K562 (cell line): Measurements from ENCODE around the gene ATXN7L1. TPM values are rescaled to one million over a fixed set of nuclear protein-coding genes. Genes with fewer than 3 reads are reported as not detected.

Experiments used
- ARID1B ChIP-seq: fragments of 450-650 bp; IDR thresholded peaks from 2 replicates; pipeline ENCODE4 v1.6.1; 2016; ENCODE audit warnings: antibody characterized with exemption, mild to moderate bottlenecking, inconsistent platforms
- E2F3 ChIP-seq: fragments of 250-450 bp; sonication (Bioruptor Pico); IDR thresholded peaks from 2 replicates; pipeline ENCODE4 v1.4.0; 2020; ENCODE audit warnings: mild to moderate bottlenecking
- EHMT2 ChIP-seq: fragments of 450-650 bp; IDR thresholded peaks from 2 replicates; pipeline ENCODE4 v1.6.1; 2018; ENCODE audit warnings: antibody characterized with exemption
- FOXA1 ChIP-seq: fragments of 450-650 bp; IDR thresholded peaks from 2 replicates; pipeline ENCODE4 v1.6.1; 2016; ENCODE audit warnings: mild to moderate bottlenecking, borderline replicate concordance
- GATA2 ChIP-seq: sonication (generic); formaldehyde crosslinking; IDR thresholded peaks from 2 replicates; pipeline ENCODE4 v1.4.0; 2020; ENCODE audit warnings: mild to moderate bottlenecking, missing genetic modification reagents
- NCOR1 ChIP-seq: fragments of 450-650 bp; IDR thresholded peaks from 2 replicates; pipeline ENCODE4 v1.6.1; 2016; ENCODE audit warnings: mild to moderate bottlenecking, moderate library complexity
- POLR3A ChIP-seq: IDR thresholded peaks from 2 replicates; pipeline ENCODE4 v1.6.1; 2011; ENCODE audit warnings: borderline replicate concordance, mild to moderate bottlenecking, moderate library complexity; ENCODE audit not compliant: insufficient read length, insufficient read depth; ENCODE audit errors: extremely low read depth
- RCOR1 ChIP-seq, 2 experiments: IDR thresholded peaks; 2 replicates each; pipeline ENCODE4 v1.6.1; 2012; ENCODE audit warnings: low read depth in 2 of 2, low read length in 2 of 2, borderline replicate concordance in 1 of 2, improper control_type of control experiment in 1 of 2
- RFX5 ChIP-seq: IDR thresholded peaks from 2 replicates; pipeline ENCODE4 v1.6.1; 2011; ENCODE audit warnings: low read depth, mild to moderate bottlenecking, improper control_type of control experiment, low read length
- SIN3A ChIP-seq, 2 experiments: fragments of 150-350 bp in 1 of 2; IDR thresholded peaks; 2 replicates each; pipeline ENCODE4 v1.6.1; 2011 to 2016; ENCODE audit warnings: borderline replicate concordance in 2 of 2, low read depth in 2 of 2, low read length in 2 of 2, mild to moderate bottlenecking in 2 of 2, moderate library complexity in 2 of 2; ENCODE audit not compliant: control insufficient read depth in 1 of 2
- SIX5 ChIP-seq, 2 experiments: IDR thresholded peaks; 2 replicates each; pipeline ENCODE4 v1.6.1; 2011; ENCODE audit warnings: low read length in 2 of 2, borderline replicate concordance in 1 of 2, low read depth in 1 of 2, mild to moderate bottlenecking in 1 of 2, moderate library complexity in 1 of 2; ENCODE audit not compliant: insufficient read depth in 1 of 2
- SMAD4 ChIP-seq: fragments of 250-450 bp; sonication (Bioruptor Pico); conservative IDR thresholded peaks from 2 replicates; pipeline ENCODE4 v1.8.0; 2021; ENCODE audit warnings: inconsistent platforms, mild to moderate bottlenecking, moderate library complexity
- TCF7L2 ChIP-seq: fragments of 150-350 bp; IDR thresholded peaks from 2 replicates; pipeline ENCODE4 v1.6.1; 2016; ENCODE audit warnings: low read depth, mild to moderate bottlenecking, low read length, moderate library complexity
- TEAD4 ChIP-seq, 2 experiments: sonication (generic) in 1 of 2; formaldehyde crosslinking in 1 of 2; IDR thresholded peaks; 2 replicates each; pipeline versions ENCODE4 v1.6.1 to v1.8.0; 2012 to 2022; ENCODE audit warnings: borderline replicate concordance in 1 of 2, inconsistent platforms in 1 of 2, low read length in 1 of 2, mild to moderate bottlenecking in 1 of 2, missing genetic modification reagents in 1 of 2
- TRIM28 ChIP-seq: fragments of 450-650 bp; IDR thresholded peaks from 2 replicates; pipeline ENCODE4 v1.6.1; 2017
- ZBTB8A ChIP-seq: fragments of 450-650 bp; IDR thresholded peaks from 2 replicates; pipeline ENCODE4 v1.6.1; 2018; ENCODE audit warnings: mild to moderate bottlenecking, moderate library complexity; ENCODE audit not compliant: partially characterized antibody
- ZNF197 ChIP-seq: fragments of 200-800 bp; sonication (Bioruptor generic); IDR thresholded peaks from 2 replicates; pipeline ENCODE4 v1.6.1; 2016; ENCODE audit warnings: low read depth, missing genetic modification characterization, missing compliant biosample characterization
- polyA plus RNA-seq, 8 experiments: library from polyadenylated mRNA; depleted of rRNA in 4 of 8; stranded (reverse) in 5 of 8; unstranded in 3 of 8; fragments of >200 nt; fragmentation: Nextera tagmentation in 2 of 8; fragmentation: Illumina TruSeq in 1 of 8; extraction: Ambion mirVana in 2 of 8; extraction: Trizol in 1 of 8; gene quantifications; 2 replicates each; pipeline versions ENCODE4 v1.2.1 to v1.2.3, GENCODE V29; 2011 to 2014; ENCODE audit warnings: inconsistent platforms in 1 of 8, missing spikeins in 1 of 8
- total RNA-seq, 7 experiments: library from RNA; depleted of rRNA in 6 of 7; stranded (reverse); fragments of >200 nt in 6 of 7; fragmentation: Illumina TruSeq in 2 of 7; extraction: Trizol in 2 of 7; gene quantifications; 2 replicates each; pipeline versions ENCODE4 v1.2.1 to v1.2.3, GENCODE V29; 2011 to 2021; ENCODE audit warnings: low replicate concordance in 1 of 7
- TF ChIP-seq, protein P1 (sequence below): IDR thresholded peaks from 2 replicates; pipeline ENCODE4 v1.6.1; 2011; ENCODE audit warnings: borderline replicate concordance, low read depth, mild to moderate bottlenecking, moderate library complexity, low read length; ENCODE audit not compliant: insufficient read depth, poor library complexity, severe bottlenecking
- TF ChIP-seq, protein P2 (sequence below): fragments of 450-650 bp; formaldehyde crosslinking; IDR thresholded peaks from 2 replicates; pipeline ENCODE4 v1.4.0; 2022; ENCODE audit warnings: mild to moderate bottlenecking, moderate library complexity
- TF ChIP-seq, protein P3 (sequence below): fragments of 250-450 bp; sonication (Bioruptor Pico); IDR thresholded peaks from 2 replicates; pipeline ENCODE4 v1.9.0; 2021; ENCODE audit warnings: mild to moderate bottlenecking, inconsistent platforms

ATXN7L1 gene
- total and polyA plus RNA-seq, 9 of the 15 experiments (the other 6 are each of a cell fraction or from before 2014, with no cell fraction given): 6.6 to 13.7 (median 10.7) TPM

- TF ChIP-seq, protein P1, sequence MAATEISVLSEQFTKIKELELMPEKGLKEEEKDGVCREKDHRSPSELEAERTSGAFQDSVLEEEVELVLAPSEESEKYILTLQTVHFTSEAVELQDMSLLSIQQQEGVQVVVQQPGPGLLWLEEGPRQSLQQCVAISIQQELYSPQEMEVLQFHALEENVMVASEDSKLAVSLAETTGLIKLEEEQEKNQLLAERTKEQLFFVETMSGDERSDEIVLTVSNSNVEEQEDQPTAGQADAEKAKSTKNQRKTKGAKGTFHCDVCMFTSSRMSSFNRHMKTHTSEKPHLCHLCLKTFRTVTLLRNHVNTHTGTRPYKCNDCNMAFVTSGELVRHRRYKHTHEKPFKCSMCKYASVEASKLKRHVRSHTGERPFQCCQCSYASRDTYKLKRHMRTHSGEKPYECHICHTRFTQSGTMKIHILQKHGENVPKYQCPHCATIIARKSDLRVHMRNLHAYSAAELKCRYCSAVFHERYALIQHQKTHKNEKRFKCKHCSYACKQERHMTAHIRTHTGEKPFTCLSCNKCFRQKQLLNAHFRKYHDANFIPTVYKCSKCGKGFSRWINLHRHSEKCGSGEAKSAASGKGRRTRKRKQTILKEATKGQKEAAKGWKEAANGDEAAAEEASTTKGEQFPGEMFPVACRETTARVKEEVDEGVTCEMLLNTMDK: no peak
- TF ChIP-seq FOXA1: no peak
- TF ChIP-seq ZBTB8A: no peak
- no peak for TF ChIP-seq E2F3 (CRISPR knock-in tag)
- TF ChIP-seq, protein P2, sequence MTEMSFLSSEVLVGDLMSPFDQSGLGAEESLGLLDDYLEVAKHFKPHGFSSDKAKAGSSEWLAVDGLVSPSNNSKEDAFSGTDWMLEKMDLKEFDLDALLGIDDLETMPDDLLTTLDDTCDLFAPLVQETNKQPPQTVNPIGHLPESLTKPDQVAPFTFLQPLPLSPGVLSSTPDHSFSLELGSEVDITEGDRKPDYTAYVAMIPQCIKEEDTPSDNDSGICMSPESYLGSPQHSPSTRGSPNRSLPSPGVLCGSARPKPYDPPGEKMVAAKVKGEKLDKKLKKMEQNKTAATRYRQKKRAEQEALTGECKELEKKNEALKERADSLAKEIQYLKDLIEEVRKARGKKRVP: no peak
- no peak for TF ChIP-seq RCOR1 (IDR thresholded peaks at IDR 0.05; ENCODE audit: borderline replicate concordance in 1 of 2, low read depth in 2 of 2, low read length in 2 of 2)
- TF ChIP-seq, protein P3, sequence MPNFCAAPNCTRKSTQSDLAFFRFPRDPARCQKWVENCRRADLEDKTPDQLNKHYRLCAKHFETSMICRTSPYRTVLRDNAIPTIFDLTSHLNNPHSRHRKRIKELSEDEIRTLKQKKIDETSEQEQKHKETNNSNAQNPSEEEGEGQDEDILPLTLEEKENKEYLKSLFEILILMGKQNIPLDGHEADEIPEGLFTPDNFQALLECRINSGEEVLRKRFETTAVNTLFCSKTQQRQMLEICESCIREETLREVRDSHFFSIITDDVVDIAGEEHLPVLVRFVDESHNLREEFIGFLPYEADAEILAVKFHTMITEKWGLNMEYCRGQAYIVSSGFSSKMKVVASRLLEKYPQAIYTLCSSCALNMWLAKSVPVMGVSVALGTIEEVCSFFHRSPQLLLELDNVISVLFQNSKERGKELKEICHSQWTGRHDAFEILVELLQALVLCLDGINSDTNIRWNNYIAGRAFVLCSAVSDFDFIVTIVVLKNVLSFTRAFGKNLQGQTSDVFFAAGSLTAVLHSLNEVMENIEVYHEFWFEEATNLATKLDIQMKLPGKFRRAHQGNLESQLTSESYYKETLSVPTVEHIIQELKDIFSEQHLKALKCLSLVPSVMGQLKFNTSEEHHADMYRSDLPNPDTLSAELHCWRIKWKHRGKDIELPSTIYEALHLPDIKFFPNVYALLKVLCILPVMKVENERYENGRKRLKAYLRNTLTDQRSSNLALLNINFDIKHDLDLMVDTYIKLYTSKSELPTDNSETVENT: no peak
- no peak for TF ChIP-seq RFX5
- TF ChIP-seq SMAD4 (CRISPR knock-in tag): peak; percentile 49; the same call in 1 of the 2 replicates
- TF ChIP-seq TCF7L2: no peak
- TF ChIP-seq SIN3A (IDR thresholded peaks at IDR 0.05; ENCODE audit: borderline replicate concordance in 2 of 2, control insufficient read depth in 1 of 2, low read depth in 2 of 2, low read length in 2 of 2): no peak
- no peak for TF ChIP-seq EHMT2
- TF ChIP-seq NCOR1: peak; percentile 35; the same call in 1 of the 2 replicates
- TF ChIP-seq ZNF197 (CRISPR knock-in tag): no peak
- TF ChIP-seq SIX5 (IDR thresholded peaks at IDR 0.05; ENCODE audit: borderline replicate concordance in 1 of 2, insufficient read depth in 1 of 2, low read depth in 1 of 2, low read length in 2 of 2): no peak
- peak; percentile 65; the same call in 1 of the 2 replicates for TF ChIP-seq GATA2
- TF ChIP-seq POLR3A: no peak
- peak; percentile 84 for TF ChIP-seq TEAD4 (IDR thresholded peaks at IDR 0.05; ENCODE audit: low read length)
- no peak for TF ChIP-seq TEAD4 (CRISPR knock-in tag; IDR thresholded peaks at IDR 0.05; ENCODE audit: borderline replicate concordance)
- peak; percentile 54; the same call in 1 of the 2 replicates for TF ChIP-seq ARID1B
- TF ChIP-seq TRIM28: no peak
These were observed 142.2 kb downstream of the ATXN7L1 start (continued) for GRCh38 chr7:105734233-105734632.
